AG04450 (cell line): ENCODE measurements around the gene COL4A3. TPM values are rescaled to one million over a fixed set of nuclear protein-coding genes. Genes with fewer than 3 reads are reported as not detected.
A peak's percentile ranks its signal among the peaks of the same experiment; 100 is the strongest.
"Not testable (repeated sequence)": the region's sequence is repeated elsewhere in the genome, so short reads cannot be mapped to it uniquely, and the experiment has no call there.

Experiments
- CTCF ChIA-PET: fragments of 300-600, 350-600 bp; formaldehyde crosslinking; extraction: SDS; loops from one replicate; lab custom pipeline; 2022; ENCODE audit warnings: antibody characterized with exemption, inconsistent platforms; lab: Charles Lee
- POLR2A ChIA-PET: fragments of 350-600 bp; formaldehyde crosslinking; extraction: SDS; loops from one replicate; lab custom pipeline; 2021; ENCODE audit warnings: antibody characterized with exemption, inconsistent platforms; lab: Yijun Ruan, JAX
- DNase-seq: peaks from one replicate; pipeline ENCODE4 v3.0.0-alpha.2; 2011; ENCODE audit warnings: low read depth, low spot score
- H3K27ac ChIP-seq: one replicate; pipeline ENCODE4 v1.5.1; 2012; ENCODE audit warnings: low read depth, low read length, control low read depth
- H3K27me3 ChIP-seq: one replicate; pipeline ENCODE4 v1.6.0; 2012; ENCODE audit warnings: low read length; ENCODE audit not compliant: control insufficient read depth, insufficient read depth
- H3K4me3 ChIP-seq: 2 replicates; pipeline ENCODE4 v1.5.1; 2011; ENCODE audit warnings: mild to moderate bottlenecking, low read depth, low read length, control low read depth
- H3K9me3 ChIP-seq: 2 replicates; pipeline ENCODE4 v1.5.1; 2012; ENCODE audit warnings: low read length; ENCODE audit not compliant: control insufficient read depth, insufficient read depth
- CTCF ChIP-seq: IDR thresholded peaks from 2 replicates; pipeline ENCODE4 v1.5.1; 2011; ENCODE audit warnings: low read depth, low read length, control low read depth, inconsistent platforms
- polyA plus RNA-seq: library from polyadenylated mRNA; depleted of rRNA; stranded (reverse); fragments of >200 nt; gene quantifications from 2 replicates; pipeline ENCODE4 v1.2.3, GENCODE V29; 2011

COL4A3 gene
- polyA plus RNA-seq, 1 experiment, result 0.07 TPM

- Histone ChIP-seq H3K4me3 (no peak overlapping the region), H3K9me3 (no peaks in the 10 kb centered on the region), H3K27me3 (peaks cover 28% of the 10 kb centered on the region), H3K27ac (no peak overlapping the region)
- CTCF ChIA-PET, result interaction anchor here (1.2 kb wide), 1 partner anchor 77 kb away, joined by 3 read pairs; no protein-coding TSS in a partner anchor
- no peak for TF ChIP-seq CTCF
- no peak for DNase-seq
- POLR2A ChIA-PET, result no interaction called here
These were observed 2.5 kb upstream of the COL4A3 start for GRCh38 chr2:227161947-227162346.

- DNase-seq, result no peak
These were observed 883 bp upstream of the COL4A3 start for GRCh38 chr2:227163485-227163997.

GRCh38 chr2:227164763-227165291 lies 403 bp downstream of the COL4A3 start:
- no peak overlapping the region for H3K27ac ChIP-seq
- H3K4me3 ChIP-seq, result no peak overlapping the region
- DNase-seq, result no peak
- TF ChIP-seq CTCF, result no peak
- peaks cover 28% of the 10 kb centered on the region for H3K27me3 ChIP-seq
- no peaks in the 10 kb centered on the region for H3K9me3 ChIP-seq
- ChIA-PET CTCF (no interaction called here), POLR2A (no interaction called here)

More at GRCh38 chr2:227163485-227163997, 883 bp upstream of the COL4A3 start:
- no peak for TF ChIP-seq CTCF
- Histone ChIP-seq H3K27ac (no peak overlapping the region), H3K9me3 (no peaks in the 10 kb centered on the region), H3K4me3 (peak overlapping the region; percentile 25; the same call in 1 of the 2 replicates), H3K27me3 (peaks cover 28% of the 10 kb centered on the region)
- ChIA-PET POLR2A (no interaction called here), CTCF (no interaction called here)

DNA sequence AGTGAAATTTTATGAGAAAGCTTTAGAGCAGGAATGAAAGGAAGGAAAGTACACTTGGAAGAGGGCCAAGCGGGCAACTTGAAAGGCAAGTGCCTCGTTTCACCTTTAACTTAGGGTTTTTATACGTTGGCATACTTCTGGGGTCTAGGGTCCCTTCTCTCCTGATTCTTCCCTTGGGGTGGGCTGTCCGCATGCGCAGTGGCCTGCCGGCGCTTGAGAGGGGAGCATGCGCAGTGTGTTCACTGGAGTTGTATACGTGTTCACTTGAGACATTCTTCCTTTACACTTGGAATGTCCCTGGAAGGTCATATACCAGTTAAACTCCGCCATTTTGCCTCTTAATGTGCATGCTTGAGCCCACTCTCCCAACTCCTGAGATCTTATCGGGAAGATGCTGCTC lies 7.4 kb downstream of the COL4A3 start:
- H3K4me3 ChIP-seq, H3K9me3 ChIP-seq, POLR2A ChIA-PET, H3K27me3 ChIP-seq, H3K27ac ChIP-seq, DNase-seq, CTCF ChIA-PET: not testable (repeated sequence)

- TF ChIP-seq CTCF, result no peak
- CTCF ChIA-PET, result no interaction called here
- no peak overlapping the region for H3K27ac ChIP-seq
These were observed 13.3 kb downstream of the COL4A3 start for GRCh38 chr2:227177592-227178336.

More at GRCh38 chr2:227177592-227178336, 13.3 kb downstream of the COL4A3 start:
- no peak for DNase-seq
- Histone ChIP-seq H3K4me3 (no peak overlapping the region), H3K27me3 (no peaks in the 10 kb centered on the region), H3K9me3 (no peaks in the 10 kb centered on the region)
- POLR2A ChIA-PET, result no interaction called here
